Ishikawa (cell line): ENCODE results near the gene MAGI1.

Experiments
- CEBPB ChIP-seq: IDR thresholded peaks from 2 replicates; pipeline ENCODE4 v1.6.1; 2012
- CREB1 ChIP-seq: IDR thresholded peaks from 2 replicates; pipeline ENCODE4 v1.6.1; 2012; ENCODE audit warnings: low read depth
- EGR1 ChIP-seq: IDR thresholded peaks from 2 replicates; pipeline ENCODE4 v1.6.1; 2012
- EP300 ChIP-seq: IDR thresholded peaks from 2 replicates; pipeline ENCODE4 v1.6.1; 2012; ENCODE audit warnings: borderline replicate concordance
- FOXM1 ChIP-seq: IDR thresholded peaks from 2 replicates; pipeline ENCODE4 v1.6.1; 2012; ENCODE audit warnings: low read depth, borderline replicate concordance
- MAX ChIP-seq: IDR thresholded peaks from 2 replicates; pipeline ENCODE4 v1.6.1; 2012
- NFIC ChIP-seq: IDR thresholded peaks from 2 replicates; pipeline ENCODE4 v1.6.1; 2012
- RAD21 ChIP-seq: IDR thresholded peaks from 2 replicates; pipeline ENCODE4 v1.6.1; 2012; ENCODE audit warnings: low read depth
- REST ChIP-seq: IDR thresholded peaks from 2 replicates; pipeline ENCODE4 v1.6.1; 2012; ENCODE audit warnings: low read depth, mild to moderate bottlenecking
- TAF1 ChIP-seq: IDR thresholded peaks from 2 replicates; pipeline ENCODE4 v1.6.1; 2012; ENCODE audit warnings: low read depth, mild to moderate bottlenecking
- TCF12 ChIP-seq: IDR thresholded peaks from 2 replicates; pipeline ENCODE4 v1.6.1; 2012; ENCODE audit warnings: low read depth
- TEAD4 ChIP-seq: IDR thresholded peaks from 2 replicates; pipeline ENCODE4 v1.6.1; 2012
- USF1 ChIP-seq: IDR thresholded peaks from 2 replicates; pipeline ENCODE4 v1.6.1; 2012
- YY1 ChIP-seq: IDR thresholded peaks from 2 replicates; pipeline ENCODE4 v1.6.1; 2012; ENCODE audit warnings: low read depth
- ZBTB7A ChIP-seq: IDR thresholded peaks from 2 replicates; pipeline ENCODE4 v1.6.1; 2012; ENCODE audit warnings: low read depth

The MAGI1 gene

GRCh38 chr3:65907232-65908130 lies 131.2 kb downstream of the MAGI1 start:
- no peak for TF ChIP-seq CREB1
- TF ChIP-seq TEAD4: no peak
- TF ChIP-seq NFIC: no peak
- no peak for TF ChIP-seq MAX

- no peak for TF ChIP-seq CREB1
Observed at GRCh38 chr3:65905771-65906170, 132.9 kb downstream of the MAGI1 start.

- no peak for TF ChIP-seq USF1
- TF ChIP-seq TEAD4: no peak
- no peak for TF ChIP-seq RAD21
- no peak for TF ChIP-seq TAF1
- TF ChIP-seq CEBPB: no peak
- no peak for TF ChIP-seq YY1
- TF ChIP-seq REST: no peak
- TF ChIP-seq EGR1: no peak
- TF ChIP-seq MAX: no peak
- no peak for TF ChIP-seq TCF12
- no peak for TF ChIP-seq NFIC
- no peak for TF ChIP-seq FOXM1
- TF ChIP-seq ZBTB7A: no peak
Observed at GRCh38 chr3:65904016-65904415, 134.7 kb downstream of the MAGI1 start.

GRCh38 chr3:65902304-65902793 lies 136.4 kb downstream of the MAGI1 start:
- TF ChIP-seq YY1: no peak
- TF ChIP-seq EP300: no peak
- no peak for TF ChIP-seq TAF1
- TF ChIP-seq CREB1: no peak
- no peak for TF ChIP-seq ZBTB7A
- TF ChIP-seq TCF12: no peak
- TF ChIP-seq TEAD4: no peak
- no peak for TF ChIP-seq REST
- no peak for TF ChIP-seq FOXM1
- no peak for TF ChIP-seq MAX
- no peak for TF ChIP-seq RAD21
- no peak for TF ChIP-seq CEBPB
- no peak for TF ChIP-seq EGR1

- no peak for TF ChIP-seq TEAD4
- no peak for TF ChIP-seq USF1
- no peak for TF ChIP-seq TAF1
- TF ChIP-seq RAD21: no peak
- no peak for TF ChIP-seq YY1
- no peak for TF ChIP-seq NFIC
Observed at GRCh38 chr3:65901226-65901625, 137.5 kb downstream of the MAGI1 start.

- TF ChIP-seq ZBTB7A (no peak), REST (no peak), YY1 (no peak), USF1 (no peak), TAF1 (no peak), CREB1 (no peak), NFIC (no peak), TCF12 (no peak), FOXM1 (no peak), MAX (no peak), TEAD4 (no peak), CEBPB (no peak), EP300 (no peak), EGR1 (no peak), RAD21 (no peak)
Observed at GRCh38 chr3:65899226-65899625, 139.5 kb downstream of the MAGI1 start.
